ENCODE results near the gene SLC25A26.

- TF ChIP-seq EP300 (IDR thresholded peaks at IDR 0.05; ENCODE audit: low read depth), result no peak
- no peak for TF ChIP-seq CTCF (IDR thresholded peaks at IDR 0.05)
Observed at GRCh38 chr3:66361356-66361755, 140.6 kb downstream of the SLC25A26 start.

All from transverse colon (tissue), 3 donors.